ENCODE data around the gene CPM.

- TF ChIP-seq CTCF (IDR thresholded peaks at IDR 0.05) (no peak), POLR2A (IDR thresholded peaks at IDR 0.05) (no peak)
Measured at GRCh38 chr12:68901145-68901544, 31.8 kb downstream of the CPM start.
